LoVo (cell line): ENCODE measurements around the gene CLN6.
A peak's percentile ranks its signal among the peaks of the same experiment; 100 is the strongest.
"Not testable (repeated sequence)": the region's sequence is repeated elsewhere in the genome, so short reads cannot be mapped to it uniquely, and the experiment has no call there.

Experiments
- DNase-seq: peaks from one replicate; pipeline ENCODE4 v3.0.0-alpha.2; 2016; ENCODE audit warnings: low spot score

Gene CLN6

DNA sequence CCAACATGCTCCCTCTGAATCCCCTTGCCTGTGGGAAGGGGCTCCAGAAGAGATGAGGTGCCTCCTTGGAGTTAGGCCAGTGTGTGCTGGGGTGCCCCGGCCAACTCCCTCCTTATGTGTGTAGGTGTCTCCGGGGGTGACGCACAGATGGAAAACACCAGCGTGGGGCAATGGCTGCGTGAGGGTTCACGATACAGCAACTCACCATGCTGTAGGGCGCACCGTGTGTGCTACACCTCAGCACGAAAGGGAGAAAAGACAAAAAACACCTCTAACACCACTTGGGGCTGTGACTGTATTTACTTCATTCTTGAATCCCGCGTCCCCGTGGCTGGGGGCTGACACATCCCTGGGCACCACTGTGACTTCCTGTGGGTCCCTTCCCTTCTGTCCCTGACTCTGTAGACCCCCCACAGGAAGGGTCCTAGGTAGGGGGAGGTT is 22.8 kb downstream of the CLN6 start:
- DNase-seq, result no peak

DNA sequence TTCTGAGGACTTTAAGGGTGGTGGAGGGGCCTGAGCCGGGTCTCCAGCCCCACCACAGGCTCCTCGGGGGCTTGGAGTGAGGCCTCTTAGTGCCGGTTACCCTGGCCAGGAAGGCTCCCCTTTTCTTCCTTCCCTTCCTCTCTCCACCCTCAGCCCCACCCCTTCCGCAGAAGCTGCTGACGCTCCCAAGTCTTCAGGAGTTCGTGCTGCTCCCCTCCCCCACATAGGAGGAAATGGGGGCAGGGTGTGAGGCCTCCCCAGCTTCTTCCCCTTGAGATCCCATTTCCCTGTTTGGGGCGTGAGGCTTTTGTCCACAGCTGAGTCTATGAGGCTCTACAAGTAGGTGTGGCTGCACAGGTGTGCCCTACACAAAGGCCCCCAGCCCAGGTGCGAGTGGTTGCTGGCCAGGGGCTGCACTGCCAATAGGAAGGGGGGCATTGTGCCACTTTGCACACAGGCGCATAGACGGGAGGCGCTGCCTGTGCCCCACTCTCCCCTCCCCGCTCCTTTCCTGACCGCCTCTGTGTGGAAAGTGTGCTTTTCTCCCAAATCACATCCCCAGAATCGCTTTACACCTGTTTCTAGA is 23.5 kb downstream of the CLN6 start:
- DNase-seq, result no peak

DNA sequence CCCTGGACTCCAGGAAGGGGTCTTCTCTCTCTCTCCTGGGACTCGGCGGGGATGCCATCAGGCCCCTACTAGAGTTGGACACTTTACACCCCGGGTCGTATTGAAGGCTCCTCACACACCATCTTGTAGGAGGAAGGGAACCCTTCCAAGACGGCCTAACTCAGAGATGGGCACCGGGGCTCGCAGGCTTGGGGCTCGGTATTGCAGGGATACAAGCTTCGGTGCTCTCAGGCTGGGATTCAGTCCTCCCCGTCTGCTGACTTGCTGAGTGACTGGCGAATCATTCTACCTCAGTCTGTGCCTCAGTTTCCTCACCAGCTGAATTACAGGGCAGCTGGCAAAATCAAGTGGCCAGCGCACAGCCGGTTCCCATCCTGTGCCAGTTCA is 24.0 kb downstream of the CLN6 start:
- no peak for DNase-seq

DNA sequence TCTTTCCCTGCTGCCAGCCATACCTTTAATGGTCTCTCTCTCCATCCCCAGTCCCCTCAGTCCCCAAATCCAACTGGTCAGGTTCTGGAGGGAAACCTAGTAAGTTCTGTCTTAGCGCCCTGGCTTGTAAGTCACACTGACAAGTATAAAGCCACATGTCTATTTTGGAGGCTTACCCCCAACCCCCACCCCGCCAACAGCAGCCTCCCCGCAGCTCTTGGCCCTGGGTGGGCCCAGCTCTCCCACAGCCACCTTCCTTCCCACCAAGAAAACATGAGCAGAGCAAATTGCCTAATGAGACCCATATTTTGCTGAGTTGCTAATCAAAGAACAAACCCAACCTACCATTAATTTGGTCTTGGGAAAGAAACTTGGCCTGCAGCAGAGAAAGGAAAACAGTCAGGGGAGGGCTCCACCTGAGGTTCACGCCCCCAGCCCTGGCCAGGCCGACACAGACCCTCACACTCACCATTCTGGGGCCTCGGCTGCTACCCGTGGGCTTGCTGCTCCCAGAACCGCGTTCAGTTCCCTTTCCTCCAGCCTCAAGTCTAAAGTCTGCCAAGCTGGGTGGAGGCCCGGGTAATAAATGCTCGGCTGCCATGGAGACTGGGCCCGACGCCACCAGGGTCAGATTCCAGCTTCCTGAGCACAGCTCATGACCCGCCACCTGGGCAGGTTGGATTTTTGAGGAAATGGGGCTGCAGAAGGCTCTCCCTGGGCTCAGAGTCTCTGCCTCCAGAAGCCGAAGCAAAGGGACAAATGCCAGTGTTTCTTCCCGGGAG is 24.6 kb downstream of the CLN6 start, which contains the start of gene CALML4:
Gene CALML4, minus strand, starts transcription at position 557 of the 782 bp plus-strand sequence. Its CDS starts 85 bp downstream, at position 472.
- peak; percentile 95 for DNase-seq

DNA sequence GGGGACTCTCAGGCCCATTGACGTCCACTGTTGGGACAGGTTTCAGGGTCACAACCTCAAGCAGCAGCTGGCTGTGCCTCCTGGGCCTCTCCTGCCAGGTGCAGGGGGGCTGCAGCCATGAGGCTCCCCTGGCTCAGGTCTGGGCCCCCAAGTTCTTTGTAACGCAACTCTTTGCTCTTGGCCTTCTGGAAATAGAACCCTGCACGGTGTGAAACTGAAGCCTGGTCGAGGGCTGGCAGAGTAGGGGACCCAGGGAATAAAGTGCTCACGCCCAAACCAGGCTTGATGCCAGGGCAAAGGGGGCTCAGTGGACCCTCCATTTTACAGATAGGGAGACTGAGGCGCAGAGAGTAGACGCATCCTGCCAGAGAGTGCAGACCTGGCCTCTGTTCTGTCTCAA is 25.2 kb downstream of the CLN6 start:
- DNase-seq, result no peak

DNA sequence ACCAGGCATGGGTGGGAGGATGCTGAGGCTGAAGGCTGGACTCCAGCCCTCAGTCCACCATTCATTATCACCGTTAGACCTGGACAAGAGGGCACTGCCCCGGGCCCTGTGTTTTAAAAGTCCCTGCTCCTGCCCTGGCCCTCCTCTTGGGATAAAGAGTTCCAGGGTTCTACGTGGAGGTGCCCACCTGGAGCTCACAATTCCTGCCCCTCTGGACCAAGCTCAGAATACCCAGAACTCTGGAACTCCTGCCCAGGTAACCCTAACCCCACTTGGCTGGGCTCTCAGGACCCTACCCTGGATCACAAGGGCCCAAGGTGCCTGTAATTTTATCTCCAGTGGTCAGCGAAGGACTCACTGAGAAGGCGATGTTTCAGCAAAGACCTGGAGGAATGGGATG is 25.6 kb downstream of the CLN6 start:
- no peak for DNase-seq

DNA sequence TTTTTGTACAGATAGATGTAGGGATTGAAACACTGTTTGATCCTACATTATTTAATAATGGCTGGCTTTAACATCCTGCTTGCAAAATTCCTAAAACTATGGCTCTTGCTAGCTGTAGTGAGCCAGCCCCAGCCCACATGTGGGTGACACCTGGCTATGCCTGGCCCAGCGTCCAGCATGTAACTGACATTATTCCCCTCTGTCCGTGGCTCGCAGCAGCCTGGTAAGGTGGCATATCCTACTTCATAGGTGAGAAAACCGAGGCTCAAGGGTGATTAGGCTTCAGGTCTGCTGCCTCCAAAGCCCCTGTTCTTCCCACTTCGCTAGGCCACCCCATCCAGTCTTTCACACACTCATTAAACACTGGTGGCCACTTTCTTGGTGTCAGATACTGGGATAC is 26.0 kb downstream of the CLN6 start:
- DNase-seq, result no peak

DNA sequence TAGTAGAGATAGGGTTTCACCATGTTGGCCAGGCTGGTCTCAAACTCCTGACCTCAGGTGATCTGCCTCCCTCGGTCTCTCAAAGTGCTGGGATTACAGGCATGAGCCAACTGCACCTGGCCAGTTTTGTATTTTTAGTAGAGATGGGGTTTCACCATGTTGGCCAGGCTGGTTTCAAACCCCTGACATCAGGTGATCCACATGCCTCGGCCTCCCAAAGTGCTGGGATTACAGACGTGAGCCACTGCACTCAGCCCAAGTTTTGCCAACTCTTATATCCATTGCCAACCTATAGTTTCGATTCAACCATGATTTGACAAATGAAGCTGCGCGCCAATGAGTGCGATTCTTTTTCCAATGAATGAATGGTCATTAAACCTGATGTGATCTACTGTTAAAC is 26.5 kb downstream of the CLN6 start:
- DNase-seq, result not testable (repeated sequence)

DNA sequence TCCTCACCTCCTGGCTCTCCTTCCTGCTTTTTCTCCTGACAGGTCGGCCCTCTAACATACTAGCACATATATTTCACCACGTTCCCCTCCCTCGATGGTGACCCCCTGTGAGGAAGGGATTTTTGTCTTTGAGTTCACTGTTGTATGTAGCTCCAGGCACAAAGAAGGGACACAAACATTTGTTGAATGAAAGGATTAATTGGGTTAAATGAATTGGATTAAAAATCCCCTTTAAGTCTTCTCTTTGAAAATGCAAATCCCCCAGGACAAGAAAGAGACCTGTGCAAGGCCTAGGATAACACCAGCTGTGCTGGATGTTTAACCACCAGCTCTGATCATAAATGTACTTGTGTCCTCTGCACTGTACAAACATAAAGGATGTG is 27.7 kb downstream of the CLN6 start:
- DNase-seq, result no peak

DNA sequence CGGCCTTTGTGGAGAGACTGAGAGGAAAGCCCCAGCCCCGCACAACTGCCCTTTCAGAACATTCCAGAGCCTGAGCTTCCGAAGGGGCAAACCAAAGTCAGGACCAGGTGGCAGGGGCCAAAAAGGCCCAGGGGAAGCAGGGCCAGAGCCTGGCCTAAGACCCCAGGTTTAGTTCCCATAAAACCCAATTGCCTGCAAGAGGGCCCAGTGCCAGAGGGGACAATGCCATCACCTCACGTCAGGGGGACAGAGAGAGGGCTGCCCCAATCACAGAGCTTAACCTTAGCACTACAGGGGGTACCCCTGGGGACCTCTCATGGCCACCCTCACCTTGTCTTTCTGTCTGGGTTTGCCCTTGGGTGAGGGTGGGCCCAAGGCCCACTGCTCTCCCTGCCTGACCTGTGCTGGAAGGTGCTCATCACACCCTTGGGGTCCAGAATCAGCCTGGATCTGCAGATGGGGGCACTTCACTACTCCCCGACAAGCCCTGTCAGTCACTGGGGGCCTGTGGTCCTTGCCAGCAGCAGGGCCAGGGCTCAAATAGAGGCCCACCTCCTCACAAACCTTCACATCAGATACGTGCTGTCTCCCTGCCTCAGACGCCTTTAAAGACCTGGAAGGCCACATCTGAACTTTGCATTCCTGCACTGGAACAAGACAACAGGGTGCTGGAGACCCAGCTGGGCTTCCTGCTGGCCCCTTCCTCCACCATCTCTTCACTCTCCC is 28.2 kb downstream of the CLN6 start:
- no peak for DNase-seq

DNA sequence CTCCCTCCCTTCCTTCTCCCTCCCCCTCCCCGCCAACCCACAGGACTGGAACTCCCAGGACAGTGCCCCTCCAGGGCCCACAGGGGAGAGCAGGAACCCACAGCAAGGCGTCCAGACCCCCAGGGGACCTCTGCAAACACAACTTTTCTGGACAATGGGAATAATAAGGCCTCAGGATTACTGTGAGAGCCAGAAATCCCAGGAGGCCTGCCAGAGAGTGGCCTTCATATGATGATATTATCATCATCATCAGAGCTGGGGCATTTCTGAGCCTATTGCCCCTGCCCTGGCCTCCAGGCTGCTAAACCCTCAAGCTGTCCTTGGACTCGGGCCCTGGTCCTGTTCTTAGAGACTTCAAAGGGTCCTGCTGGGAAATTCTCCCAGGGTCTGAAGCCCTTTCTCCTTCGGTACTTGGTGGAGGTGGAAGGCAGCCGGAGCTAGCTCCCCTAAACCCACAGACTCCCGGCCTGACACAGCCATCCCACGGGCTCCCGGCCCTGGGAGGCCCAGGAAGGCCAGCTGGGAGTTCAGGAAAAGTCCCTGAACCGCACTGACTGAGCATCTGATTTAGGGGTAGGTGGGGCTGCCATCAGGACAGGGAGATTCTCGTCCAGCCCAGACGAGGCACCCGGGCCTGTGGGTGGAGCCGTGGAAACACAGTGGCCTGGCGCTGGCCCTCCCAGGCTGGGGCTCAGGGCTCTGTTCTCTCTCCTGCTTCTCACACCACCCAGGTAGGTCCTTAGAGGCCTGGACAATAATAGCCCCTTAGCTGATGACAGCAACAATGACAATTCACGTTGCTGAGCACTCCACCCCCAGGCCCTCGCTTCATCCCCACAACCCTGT is 29.3 kb downstream of the CLN6 start:
- no peak for DNase-seq

DNA sequence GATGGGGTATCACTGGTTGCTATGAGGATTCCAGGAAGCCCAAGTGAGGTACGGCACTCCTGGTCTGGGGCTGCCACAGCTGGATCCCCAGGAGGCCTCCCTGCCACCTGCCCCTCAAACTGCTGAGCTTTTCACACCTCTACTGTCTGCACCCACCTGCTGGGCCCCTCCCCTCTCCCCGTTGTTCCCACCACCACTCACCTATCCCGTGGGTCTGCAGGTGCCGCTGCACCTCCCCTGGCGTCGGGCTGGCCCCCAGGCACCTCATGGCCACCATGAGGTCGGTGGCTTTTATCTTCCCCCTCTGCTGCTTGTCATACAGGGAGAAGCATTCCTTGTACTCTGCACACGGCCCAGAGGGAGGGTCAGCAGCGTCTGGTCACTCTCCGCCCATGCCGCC is 30.2 kb downstream of the CLN6 start:
- no peak for DNase-seq

DNA sequence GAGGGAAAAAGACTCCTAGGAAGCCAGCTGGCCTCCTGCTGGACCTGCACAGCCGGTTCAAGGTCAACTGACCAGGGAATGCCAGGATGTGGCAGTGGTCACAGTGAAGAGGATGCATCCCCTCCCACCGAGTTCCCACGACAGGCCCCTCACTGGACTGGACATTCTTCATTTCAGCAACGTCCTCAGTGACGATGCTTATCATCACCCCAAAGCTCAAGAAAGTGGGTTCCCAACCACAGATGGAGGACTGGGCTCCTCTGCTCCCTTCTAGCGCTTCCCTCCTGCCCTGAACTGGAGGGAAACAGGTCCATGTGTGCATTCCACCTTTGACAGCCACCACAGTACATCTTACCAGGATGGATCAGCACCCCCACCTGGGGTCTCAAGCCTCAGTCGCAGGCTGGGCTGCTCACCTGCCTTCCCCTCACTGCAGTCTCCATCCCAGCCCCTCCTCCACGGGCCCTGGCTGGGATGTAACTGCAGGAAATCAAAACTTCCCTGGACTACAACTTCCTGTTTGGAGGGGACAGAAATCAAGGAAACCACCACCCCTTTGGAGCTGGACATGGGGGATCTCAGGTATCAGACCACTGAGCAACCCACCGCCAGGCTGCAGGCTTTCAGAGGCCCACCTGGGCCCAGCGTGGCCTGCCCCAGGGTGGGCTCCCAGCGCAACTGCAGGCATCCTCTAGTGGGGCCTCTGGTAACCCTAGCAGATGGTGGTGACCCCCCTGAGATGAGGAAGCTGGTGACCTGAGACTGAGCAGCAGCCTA is 31.7 kb downstream of the CLN6 start:
- DNase-seq, result no peak

DNA sequence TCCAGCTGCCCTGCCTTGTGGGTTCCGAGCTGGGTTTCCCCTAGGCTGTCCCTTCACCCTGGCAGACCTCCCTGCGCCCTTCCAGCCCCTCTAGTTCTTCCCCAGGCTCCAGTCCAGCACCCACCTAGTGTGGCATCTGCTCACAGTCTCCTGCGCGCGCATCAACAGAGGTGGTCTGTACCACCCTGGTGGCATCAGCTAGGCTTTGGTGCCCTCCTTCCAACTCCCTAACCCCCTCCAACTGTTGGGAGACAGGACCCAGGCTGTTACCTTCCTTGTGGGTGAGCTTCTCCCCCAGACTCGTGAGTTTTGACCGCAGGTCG is 32.4 kb downstream of the CLN6 start:
- DNase-seq, result no peak

DNA sequence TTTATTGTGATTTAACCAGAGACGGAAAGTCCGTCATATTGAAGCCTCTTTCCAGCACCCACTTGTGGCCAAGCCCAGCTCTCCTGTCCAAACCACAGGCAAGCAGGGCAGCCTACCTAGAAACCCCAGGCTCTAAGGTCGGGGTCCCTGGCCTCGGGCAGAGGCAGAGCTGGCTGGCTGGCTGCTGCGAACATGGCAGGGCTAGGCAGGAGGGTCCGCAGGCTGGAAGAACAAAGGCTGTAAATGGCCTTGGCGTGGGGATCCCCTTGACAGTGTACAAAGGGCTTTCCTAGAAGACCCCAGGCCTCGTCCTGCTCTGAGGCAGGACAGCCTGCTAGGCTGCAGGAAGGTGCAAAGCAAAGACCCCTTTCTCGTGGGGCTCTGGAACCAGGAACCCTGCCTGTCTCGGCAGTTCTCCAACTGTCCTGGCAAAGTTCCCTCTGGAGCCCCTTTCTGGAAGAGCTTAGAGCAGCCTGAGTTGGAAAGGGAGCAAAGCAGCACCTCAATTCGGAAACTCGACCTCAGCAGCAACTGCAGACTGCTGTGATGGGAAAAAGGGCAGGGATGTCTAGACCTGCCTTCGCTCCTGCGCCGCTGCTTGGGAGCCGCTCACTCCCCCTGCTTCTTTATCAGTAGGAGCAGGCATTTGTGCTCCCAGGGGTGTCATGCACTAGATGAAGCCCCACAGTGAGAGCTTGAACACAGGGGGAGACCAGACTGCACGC is 32.9 kb downstream of the CLN6 start:
- no peak for DNase-seq

DNA sequence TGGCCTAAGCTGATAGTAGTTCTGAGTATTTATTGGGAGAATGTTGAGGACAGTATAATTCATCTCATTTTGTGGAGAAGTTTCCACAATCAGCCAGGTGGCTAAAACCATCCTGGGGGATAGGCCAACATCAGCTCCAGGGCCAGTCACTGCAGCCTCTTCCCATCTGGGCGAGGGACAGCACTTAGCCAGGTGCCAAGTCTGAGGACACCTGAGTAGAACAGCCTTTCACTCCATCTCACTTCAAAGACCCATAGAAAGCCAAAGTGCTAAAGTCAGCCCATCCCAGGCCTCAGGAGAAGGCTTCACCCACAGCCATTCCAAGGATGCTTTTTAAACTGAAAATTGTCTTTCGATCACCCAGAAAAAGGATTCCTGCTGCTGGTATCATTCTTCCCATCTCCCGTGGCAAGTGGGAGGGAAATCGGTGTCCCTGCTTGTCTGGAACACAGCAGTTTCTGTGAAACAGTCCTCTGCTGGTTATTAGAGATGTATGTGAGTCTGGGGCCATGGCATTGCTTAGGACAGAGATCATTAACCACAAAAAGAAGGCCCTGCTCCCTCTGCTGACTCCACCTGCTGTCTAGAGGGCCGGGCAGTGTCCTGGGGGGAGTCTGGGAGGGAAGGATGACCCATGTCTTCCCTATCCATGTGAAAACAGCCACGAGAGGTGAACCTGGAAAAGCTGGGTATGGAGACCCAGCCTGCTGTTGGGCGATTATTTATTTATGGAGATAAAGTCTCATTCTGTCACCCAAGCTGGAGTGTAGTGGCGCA is 34.0 kb downstream of the CLN6 start:
- DNase-seq, result no peak

DNA sequence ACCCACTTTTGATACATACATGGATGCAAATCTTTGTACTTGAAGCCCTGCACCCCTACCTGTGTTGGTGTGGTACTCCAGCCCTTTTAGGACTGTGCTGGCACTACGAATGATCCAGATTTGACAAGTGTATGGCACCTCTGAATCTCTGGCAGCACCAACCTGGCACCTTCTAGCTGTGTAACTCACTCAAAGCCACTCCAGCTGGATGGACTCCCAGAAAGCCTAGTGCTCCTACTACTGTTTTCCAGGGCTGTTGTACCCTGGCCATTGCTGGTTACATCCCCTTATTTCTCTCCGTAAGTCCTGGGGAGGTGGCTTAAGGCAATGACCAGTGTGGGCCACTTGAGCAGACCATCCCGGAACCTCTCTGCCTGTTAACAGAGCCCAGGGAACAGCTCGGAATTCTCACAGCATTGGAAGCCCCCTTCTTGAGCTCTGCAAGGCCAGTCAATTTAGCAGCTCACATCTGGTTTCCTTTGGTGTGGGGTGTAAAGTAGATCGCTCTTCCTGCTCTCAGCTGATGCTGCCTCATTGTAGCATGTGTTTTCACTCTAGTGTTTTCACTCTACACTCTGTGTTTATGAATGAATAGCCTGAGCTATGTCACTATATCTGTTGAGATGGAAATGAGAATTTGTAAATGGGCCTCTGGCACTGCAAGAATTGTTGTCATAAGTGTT is 36.6 kb downstream of the CLN6 start:
- no peak for DNase-seq

DNA sequence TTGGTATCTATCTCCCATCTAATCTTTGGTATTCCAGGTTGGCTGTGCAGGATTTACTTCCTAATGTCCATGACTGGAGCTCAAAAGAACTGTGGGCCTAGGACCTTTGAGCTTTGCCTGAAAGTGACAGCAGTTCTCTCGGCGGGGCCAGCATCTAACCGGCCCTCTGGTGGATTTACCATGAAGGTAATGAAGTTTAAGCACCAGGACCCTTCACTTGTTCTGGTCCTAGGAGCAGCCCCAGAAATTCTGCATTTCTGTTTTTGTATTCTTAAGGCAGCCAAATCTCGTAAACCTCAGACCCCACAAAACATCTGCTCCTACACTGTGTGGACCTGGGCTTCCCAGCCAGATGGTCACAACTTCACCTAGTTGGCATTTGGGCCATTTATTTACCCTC is 37.4 kb downstream of the CLN6 start:
- DNase-seq, result no peak

DNA sequence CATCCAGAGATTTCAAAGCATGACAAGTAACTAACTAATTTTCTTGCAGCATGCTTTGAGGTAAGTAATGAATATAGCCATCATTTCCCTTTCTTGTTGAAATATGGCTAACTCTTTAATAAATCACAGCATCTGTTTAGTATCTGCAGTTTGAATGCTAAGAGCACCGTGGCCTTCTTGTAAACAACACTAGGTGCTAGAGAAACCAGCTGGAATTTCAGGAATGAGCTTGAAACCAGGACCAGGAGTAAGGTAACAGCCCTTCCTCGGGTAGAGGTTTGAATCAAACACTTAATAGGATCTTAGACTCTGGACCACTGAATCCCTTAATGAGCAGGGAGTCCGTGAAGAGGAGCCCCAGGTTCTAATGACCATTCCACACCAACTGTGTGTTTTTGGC is 38.0 kb downstream of the CLN6 start:
- DNase-seq, result no peak

DNA sequence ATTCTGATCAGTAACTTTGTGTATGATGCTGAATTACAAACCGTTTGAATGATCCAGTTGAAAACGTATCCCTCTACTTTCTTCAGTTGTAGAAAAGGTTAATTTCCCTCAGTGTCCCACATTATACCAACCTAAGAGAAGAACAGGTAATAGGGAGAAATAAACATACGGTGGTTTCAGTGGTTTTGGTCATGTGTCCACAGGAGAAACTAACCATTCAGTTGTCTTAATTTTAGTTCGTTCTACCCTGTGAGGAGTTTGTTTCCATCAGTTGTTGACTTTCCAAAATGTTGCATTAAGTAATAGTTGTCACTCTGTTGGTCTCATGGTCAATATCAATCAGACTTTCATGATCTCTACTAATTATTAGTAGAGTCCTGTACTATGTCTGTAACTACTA is 39.5 kb downstream of the CLN6 start:
- no peak for DNase-seq
